WERI-Rb-1 (cell line): Measurements from ENCODE around the gene NRXN3.

ENCODE experiments used
- DNase-seq: peaks from one replicate; pipeline ENCODE4 v3.0.0-alpha.2; 2020
- H3K27ac ChIP-seq: fragments of 250-450 bp; sonication (Bioruptor Pico); 2 replicates; pipeline ENCODE4 v1.5.1; 2020; ENCODE audit warnings: mild to moderate bottlenecking, moderate library complexity
- H3K27me3 ChIP-seq: fragments of 250-450 bp; sonication (Bioruptor Pico); 2 replicates; pipeline ENCODE4 v1.5.1; 2021; ENCODE audit warnings: mild to moderate bottlenecking, low read depth, moderate library complexity; ENCODE audit not compliant: insufficient read depth, severe bottlenecking
- H3K36me3 ChIP-seq: fragments of 250-450 bp; sonication (Bioruptor Pico); 2 replicates; pipeline ENCODE4 v1.5.1; 2020; ENCODE audit warnings: mild to moderate bottlenecking, moderate library complexity
- H3K4me3 ChIP-seq: 2 replicates; pipeline ENCODE4 v1.5.1; 2011; ENCODE audit warnings: low read depth, mild to moderate bottlenecking, control low read depth, low read length
- H3K9me3 ChIP-seq: fragments of 250-450 bp; sonication (Bioruptor Pico); 2 replicates; pipeline ENCODE4 v1.5.1; 2021; ENCODE audit warnings: mild to moderate bottlenecking, moderate library complexity; ENCODE audit not compliant: severe bottlenecking
- TF ChIP-seq, protein P1 (sequence below): IDR thresholded peaks from 2 replicates; pipeline ENCODE4 v1.5.1; 2011; ENCODE audit warnings: low read depth, mild to moderate bottlenecking, control low read depth, inconsistent platforms, low read length

NRXN3 gene

DNA sequence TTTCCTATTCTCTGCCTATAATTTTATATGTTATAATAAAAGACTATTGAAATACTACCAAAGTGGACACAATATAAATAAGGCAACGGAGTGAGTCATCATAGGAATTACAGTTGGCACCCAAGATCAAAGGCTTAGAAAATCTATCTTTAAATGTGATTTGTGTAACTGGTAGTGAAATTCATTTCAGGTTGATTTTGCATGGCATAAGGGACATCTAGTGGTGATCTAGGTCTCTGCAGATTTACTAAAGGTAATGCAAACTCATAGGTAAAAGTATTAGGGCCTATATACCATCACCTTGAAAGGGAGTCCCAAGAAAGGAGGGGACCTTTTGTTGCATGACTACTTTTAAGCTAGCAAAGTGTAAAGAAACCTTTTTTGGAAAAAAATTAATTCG, 527.2 kb downstream of the NRXN3 start:
- Histone ChIP-seq H3K27ac (no peak overlapping the region), H3K4me3 (no peak overlapping the region), H3K36me3 (no peaks in the 10 kb centered on the region), H3K9me3 (no peaks in the 10 kb centered on the region), H3K27me3 (no peaks in the 10 kb centered on the region)
- TF ChIP-seq, protein P1, sequence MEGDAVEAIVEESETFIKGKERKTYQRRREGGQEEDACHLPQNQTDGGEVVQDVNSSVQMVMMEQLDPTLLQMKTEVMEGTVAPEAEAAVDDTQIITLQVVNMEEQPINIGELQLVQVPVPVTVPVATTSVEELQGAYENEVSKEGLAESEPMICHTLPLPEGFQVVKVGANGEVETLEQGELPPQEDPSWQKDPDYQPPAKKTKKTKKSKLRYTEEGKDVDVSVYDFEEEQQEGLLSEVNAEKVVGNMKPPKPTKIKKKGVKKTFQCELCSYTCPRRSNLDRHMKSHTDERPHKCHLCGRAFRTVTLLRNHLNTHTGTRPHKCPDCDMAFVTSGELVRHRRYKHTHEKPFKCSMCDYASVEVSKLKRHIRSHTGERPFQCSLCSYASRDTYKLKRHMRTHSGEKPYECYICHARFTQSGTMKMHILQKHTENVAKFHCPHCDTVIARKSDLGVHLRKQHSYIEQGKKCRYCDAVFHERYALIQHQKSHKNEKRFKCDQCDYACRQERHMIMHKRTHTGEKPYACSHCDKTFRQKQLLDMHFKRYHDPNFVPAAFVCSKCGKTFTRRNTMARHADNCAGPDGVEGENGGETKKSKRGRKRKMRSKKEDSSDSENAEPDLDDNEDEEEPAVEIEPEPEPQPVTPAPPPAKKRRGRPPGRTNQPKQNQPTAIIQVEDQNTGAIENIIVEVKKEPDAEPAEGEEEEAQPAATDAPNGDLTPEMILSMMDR: peak; percentile 42
- DNase-seq: no peak

DNA sequence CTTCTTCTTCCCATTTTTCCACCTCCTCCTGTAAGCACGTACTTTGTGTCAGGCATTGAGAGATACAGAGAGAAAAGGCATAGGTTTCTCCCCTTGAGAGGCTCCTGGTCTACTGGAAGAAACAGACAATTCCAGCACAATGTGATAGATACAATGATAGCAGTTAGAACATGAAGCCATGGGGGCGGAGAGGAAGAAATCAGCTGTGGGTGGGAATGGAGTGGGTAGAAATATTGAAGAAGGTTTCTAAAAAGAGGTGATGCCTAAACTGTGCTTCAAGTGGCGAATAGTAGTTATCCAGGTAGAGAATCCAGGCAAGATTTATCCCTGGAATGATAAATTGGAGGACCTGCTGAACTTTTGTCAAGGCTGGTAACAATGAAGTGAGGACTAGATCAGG, 528.8 kb downstream of the NRXN3 start:
- Histone ChIP-seq H3K9me3 (no peaks in the 10 kb centered on the region), H3K27me3 (no peaks in the 10 kb centered on the region), H3K36me3 (no peaks in the 10 kb centered on the region), H3K27ac (no peak overlapping the region), H3K4me3 (no peak overlapping the region)
- no peak for DNase-seq
- TF ChIP-seq, protein P1: no peak

DNA sequence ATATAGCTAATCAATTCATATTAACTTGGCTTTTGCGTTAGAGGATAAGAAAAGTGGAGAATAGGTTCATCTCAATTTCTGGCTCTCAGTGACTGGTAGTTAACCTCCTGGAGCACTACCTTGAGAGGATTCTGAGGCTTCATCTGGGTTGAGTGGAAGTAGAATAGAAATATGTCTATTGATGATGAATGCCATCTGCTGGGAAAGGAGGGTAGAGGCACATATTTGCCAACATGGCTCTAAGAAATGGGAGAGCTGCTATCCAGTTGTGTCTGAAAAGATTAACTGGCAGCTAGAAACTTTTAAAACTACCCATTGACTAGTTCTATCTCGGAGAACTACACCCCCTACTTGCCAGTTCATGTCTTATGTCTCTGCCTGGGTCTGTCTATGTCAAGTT, 530.1 kb downstream of the NRXN3 start:
- no peak overlapping the region for H3K27ac ChIP-seq
- no peak overlapping the region for H3K4me3 ChIP-seq
- no peak for DNase-seq

DNA sequence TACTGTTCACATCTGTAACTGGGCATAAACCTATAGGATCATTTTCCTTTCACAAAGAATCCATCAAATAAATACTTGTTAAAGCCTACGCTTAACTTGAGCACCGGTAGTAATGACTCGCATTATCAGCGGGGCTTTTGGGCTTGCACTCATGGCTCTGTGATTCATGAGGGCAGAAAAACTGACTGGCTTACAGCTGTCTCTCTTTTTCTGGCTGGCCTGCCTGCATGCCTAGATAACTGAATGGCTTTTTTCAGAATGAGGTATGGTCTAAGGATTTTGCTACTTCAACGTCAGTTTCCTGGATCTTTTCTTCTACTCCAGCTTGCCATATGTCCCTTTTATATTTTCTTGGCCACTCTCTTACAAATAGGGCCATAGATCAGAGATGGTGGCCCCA, 531.1 kb downstream of the NRXN3 start:
- Histone ChIP-seq H3K27ac (no peak overlapping the region), H3K36me3 (no peaks in the 10 kb centered on the region), H3K4me3 (no peak overlapping the region), H3K9me3 (no peaks in the 10 kb centered on the region), H3K27me3 (no peaks in the 10 kb centered on the region)
- TF ChIP-seq, protein P1: no peak
- no peak for DNase-seq

More for the DNA sequence above, 530.1 kb downstream of the NRXN3 start:
- TF ChIP-seq, protein P1: no peak
- Histone ChIP-seq H3K9me3 (no peaks in the 10 kb centered on the region), H3K27me3 (no peaks in the 10 kb centered on the region), H3K36me3 (no peaks in the 10 kb centered on the region)

DNA sequence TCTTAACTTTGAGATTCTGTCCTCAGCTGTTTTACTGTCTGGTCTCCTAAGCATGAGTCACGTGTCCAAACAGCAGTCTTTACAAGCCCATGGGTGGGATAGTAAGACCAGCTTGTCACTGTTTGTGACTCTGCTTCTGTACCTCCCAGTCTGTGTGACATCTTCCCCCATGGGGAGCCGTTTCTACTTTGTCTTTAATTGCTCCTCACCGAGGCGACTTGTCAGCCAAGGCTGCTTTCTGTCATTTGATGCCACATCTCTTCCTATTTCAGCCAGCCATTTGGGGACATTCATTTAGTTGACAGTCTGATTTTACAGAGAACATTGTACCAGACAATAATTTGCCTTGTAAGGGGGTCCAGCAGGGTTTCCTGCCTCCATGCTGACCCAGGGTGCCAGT, 534.8 kb downstream of the NRXN3 start:
- H3K36me3 ChIP-seq: no peaks in the 10 kb centered on the region
- no peaks in the 10 kb centered on the region for H3K27me3 ChIP-seq
- DNase-seq: no peak
- no peaks in the 10 kb centered on the region for H3K9me3 ChIP-seq
- no peak overlapping the region for H3K4me3 ChIP-seq
- no peak overlapping the region for H3K27ac ChIP-seq
- TF ChIP-seq, protein P1: no peak

DNA sequence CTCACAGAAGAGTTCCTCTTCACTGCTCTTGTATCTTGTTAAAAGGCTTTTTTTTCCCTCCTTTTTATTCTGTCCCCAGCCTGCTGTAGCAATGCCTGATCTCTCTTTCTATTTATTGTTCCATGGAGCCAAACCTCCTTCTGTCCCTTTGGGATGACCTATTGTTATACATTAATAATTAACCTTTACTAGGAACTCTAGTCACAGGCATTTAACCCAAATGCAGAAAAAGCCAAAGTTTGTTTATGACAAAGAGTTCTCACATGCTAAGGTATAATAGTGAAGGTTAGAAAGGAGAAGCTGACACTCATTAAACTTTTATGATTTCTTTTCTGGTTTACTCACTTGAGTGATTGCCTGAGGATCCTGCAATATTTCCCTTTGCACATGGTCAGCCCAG, 535.8 kb downstream of the NRXN3 start:
- DNase-seq: no peak
- no peaks in the 10 kb centered on the region for H3K36me3 ChIP-seq
- H3K9me3 ChIP-seq: no peaks in the 10 kb centered on the region
- no peaks in the 10 kb centered on the region for H3K27me3 ChIP-seq
- H3K27ac ChIP-seq: no peak overlapping the region
- no peak overlapping the region for H3K4me3 ChIP-seq
- TF ChIP-seq, protein P1: no peak
